ENCODE data around the gene PRXL2A. TPM values are rescaled to one million over a fixed set of nuclear protein-coding genes. Genes with fewer than 3 reads are reported as not detected.
"Not testable (repeated sequence)": the region's sequence is repeated elsewhere in the genome, so short reads cannot be mapped to it uniquely, and the experiment has no call there.

The PRXL2A gene
- total RNA-seq, 1 experiment from 2014 or later = 32.4 TPM

DNA sequence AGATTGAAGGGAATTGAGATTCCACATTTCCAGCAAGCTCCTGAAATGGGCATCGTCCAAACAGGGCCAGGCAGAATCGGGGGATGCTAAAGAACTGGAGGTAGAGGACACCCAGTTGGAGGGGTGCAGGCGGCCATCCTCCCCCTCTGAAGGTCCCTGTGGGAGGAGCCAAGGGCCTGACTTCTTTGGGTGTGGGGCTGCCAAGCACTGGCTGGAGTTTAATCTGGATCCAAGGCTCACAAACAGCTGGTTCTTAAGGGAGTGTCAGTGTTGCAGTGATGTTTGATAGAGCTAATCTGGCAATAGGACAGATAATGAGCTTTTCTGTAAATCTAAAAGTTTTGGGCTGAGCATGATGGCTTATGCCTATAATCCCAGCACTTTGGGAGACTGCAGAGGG lies 66.6 kb downstream of the PRXL2A start:
- no peak for DNase-seq (ENCODE audit: low read depth)

- DNase-seq (ENCODE audit: low read depth) = not testable (repeated sequence)
These were observed 67.3 kb downstream of the PRXL2A start for GRCh38 chr10:80475641-80476040.

DNA sequence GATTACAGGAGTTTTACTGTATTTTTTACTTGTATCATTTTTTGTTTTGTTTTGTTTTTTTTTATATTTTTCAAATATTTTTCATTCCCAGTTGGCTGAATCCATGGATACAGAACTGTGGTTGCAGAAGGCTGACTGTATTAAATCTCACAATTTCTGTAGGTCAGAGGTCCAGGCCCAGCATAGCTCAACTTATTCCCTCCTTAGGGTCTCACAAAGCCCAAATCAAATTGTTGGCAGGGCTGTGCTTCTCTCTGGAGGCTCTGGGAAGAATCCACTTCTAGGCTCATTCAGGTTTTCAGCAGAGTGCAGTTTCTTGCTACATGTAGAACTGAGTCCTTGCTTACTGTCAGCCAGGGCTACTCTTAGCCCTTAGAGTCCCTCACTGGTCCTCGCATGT lies 68.3 kb downstream of the PRXL2A start:
- no peak for DNase-seq (ENCODE audit: low read depth)

DNA sequence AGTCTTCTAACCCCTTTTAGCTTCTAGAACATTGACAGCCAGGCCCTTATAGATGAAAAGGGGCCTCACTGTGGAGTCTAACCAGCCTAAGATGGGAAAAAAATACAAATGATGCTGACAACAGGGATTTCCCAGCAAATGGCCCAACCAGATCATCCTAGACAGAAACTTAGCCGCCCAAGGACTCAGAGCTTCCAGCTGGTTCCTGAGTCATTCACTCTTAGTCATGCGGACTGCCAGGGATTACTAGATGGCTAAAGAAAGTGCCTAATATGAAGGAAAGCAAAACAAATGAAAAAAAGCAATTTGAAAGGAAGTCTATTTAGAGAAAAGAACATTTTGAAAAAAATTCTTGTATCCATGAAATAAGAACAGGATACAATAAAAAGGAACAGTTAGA lies 69.5 kb downstream of the PRXL2A start:
- DNase-seq (ENCODE audit: low read depth) = peak; percentile 92

DNA sequence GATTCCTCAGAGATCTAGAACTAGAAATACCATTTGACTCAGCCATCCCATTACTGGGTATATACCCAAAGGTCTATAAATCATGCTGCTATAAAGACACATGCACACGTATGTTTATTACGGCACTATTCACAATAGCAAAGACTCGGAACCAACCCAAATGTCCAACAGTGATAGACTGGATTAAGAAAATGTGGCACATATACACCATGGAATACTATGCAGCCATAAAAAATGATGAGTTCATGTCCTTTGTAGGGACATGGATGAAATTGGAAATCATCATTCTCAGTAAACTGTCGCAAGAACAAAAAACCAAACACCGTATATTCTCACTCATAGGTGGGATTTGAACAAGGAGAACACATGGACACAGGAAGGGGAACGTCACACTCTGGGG lies 72.0 kb downstream of the PRXL2A start:
- DNase-seq (ENCODE audit: low read depth) = not testable (repeated sequence)

- DNase-seq (ENCODE audit: low read depth) = no peak
These were observed 72.5 kb downstream of the PRXL2A start for GRCh38 chr10:80480852-80481251.

DNA sequence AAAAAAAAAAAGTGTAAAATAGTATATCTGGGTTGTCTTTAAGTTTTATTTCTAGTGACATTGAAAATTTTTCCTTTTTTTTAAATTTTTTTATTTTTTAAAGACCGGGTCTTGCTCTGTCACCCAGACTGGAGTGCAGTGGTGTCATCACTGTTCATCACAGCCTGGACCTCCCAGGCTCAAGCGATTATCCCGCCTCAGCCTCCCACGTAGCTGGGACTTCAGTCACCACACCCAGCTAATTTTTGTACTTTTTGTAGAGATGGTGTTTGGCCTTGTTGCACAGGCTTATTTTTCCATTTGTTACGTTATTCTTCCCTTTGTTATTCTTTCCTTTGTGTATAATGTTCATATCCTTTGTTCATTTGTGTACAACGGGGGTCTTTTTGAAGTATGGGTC lies 75.9 kb downstream of the PRXL2A start:
- no peak for DNase-seq (ENCODE audit: low read depth)

GRCh38 chr10:80484676-80485075 lies 76.3 kb downstream of the PRXL2A start:
- DNase-seq (ENCODE audit: low read depth) = no peak

DNA sequence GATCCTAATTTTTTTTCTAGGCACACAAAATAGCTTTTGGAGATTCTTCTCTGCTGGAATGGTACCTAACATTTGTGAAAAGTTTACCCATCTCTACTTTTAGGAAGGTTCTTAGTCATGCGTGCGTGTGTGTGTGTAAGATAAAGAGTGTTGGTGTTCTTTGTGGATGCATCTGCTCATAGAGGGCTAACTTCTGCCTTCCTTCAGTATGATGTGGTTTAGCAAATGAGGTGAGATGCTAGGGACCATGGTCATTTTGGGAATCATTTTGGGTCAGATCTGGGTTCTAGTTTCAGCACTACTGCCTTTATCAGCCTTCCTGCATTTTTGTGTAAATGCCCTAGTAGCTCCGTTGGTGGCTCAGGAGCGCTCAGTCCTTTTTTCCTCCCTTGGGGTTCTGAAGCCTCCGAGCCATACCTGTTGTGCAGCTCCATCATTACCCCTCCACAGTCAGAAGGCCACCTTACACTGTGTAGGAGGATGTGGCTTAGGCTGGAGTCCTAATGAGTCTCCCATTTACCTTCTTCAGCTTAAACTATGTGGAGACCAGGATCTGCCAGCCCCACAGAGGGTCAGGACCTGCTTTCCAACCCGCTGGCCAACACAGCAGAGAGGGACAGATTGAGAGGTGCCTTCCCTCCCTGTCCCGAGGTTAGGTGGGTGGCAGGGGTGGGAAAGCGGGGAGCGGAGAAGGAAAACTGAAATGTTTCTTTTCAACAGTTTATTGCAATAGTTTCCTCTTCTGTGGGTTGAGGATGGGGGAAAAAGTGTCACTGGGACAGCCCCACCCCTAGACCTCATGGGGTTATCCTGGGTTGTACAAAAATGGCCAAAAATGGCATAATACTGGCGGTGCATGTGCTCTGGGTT lies 77.0 kb downstream of the PRXL2A start:
- no peak for DNase-seq (ENCODE audit: low read depth)

GRCh38 chr10:80485946-80486764 lies 77.8 kb downstream of the PRXL2A start:
- DNase-seq (ENCODE audit: low read depth) = no peak

Other genes starting within 250 kb of the PRXL2A start
- gene ANXA11, start 203.0 kb upstream of the PRXL2A start, total RNA-seq (2014; rRNA removed; shearing (Covaris generic)) = 62.7 and 102 TPM in 2 replicates
- gene MAT1A, start 118.9 kb upstream of the PRXL2A start, total RNA-seq (2014; rRNA removed; shearing (Covaris generic)) = not detected in 2 replicates
- gene DYDC1, start 51.8 kb upstream of the PRXL2A start, total RNA-seq (2014; rRNA removed; shearing (Covaris generic)) = not detected in 2 replicates
- gene DYDC2, start 51.8 kb upstream of the PRXL2A start, total RNA-seq (2014; rRNA removed; shearing (Covaris generic)) = not detected in 2 replicates
- 32.0 and 44.4 TPM in 2 replicates for gene TSPAN14, start 45.8 kb downstream of the PRXL2A start, total RNA-seq (2014; rRNA removed; shearing (Covaris generic))
- not detected in 2 replicates for gene SH2D4B, start 129.4 kb downstream of the PRXL2A start, total RNA-seq (2014; rRNA removed; shearing (Covaris generic))